Mesendoderm (in vitro differentiated cells): ENCODE results near the gene NPAS3.

Experiments
- DNase-seq: peaks from one replicate; pipeline ENCODE4 v3.0.0; 2013
- H2AK5ac ChIP-seq: 2 replicates; pipeline ENCODE4 v1.6.1; 2013; ENCODE audit warnings: low read length, inconsistent platforms
- H2BK120ac ChIP-seq: 2 replicates; pipeline ENCODE4 v1.6.1; 2013; ENCODE audit warnings: low read depth, mild to moderate bottlenecking, low read length, moderate library complexity, mixed read lengths
- H2BK15ac ChIP-seq: replicated peaks from 2 replicates; pipeline ENCODE4 v1.6.1; 2013; ENCODE audit warnings: low read depth, mild to moderate bottlenecking, moderate library complexity
- H2BK5ac ChIP-seq: 2 replicates; pipeline ENCODE4 v1.6.1; 2013; ENCODE audit warnings: low read length, inconsistent platforms
- H3K18ac ChIP-seq: 2 replicates; pipeline ENCODE4 v1.6.1; 2013; ENCODE audit warnings: mild to moderate bottlenecking, low read length, mixed read lengths
- H3K23ac ChIP-seq: one replicate; pipeline ENCODE4 v1.6.1; 2013; ENCODE audit warnings: low read length
- H3K27ac ChIP-seq: 2 replicates; pipeline ENCODE4 v1.5.1; 2013; ENCODE audit warnings: low read depth, mild to moderate bottlenecking, inconsistent platforms, low read length, moderate library complexity
- H3K27me3 ChIP-seq: 2 replicates; pipeline ENCODE4 v1.6.1; 2013; ENCODE audit warnings: low read length, control low read depth, mild to moderate bottlenecking, inconsistent platforms; ENCODE audit not compliant: insufficient read depth, poor library complexity
- H3K36me3 ChIP-seq: 2 replicates; pipeline ENCODE4 v1.6.1; 2013; ENCODE audit warnings: low read length, inconsistent platforms; ENCODE audit not compliant: control insufficient read depth, insufficient read depth
- H3K4ac ChIP-seq: one replicate; pipeline ENCODE4 v1.6.1; 2013; ENCODE audit warnings: low read depth, mild to moderate bottlenecking, low read length, moderate library complexity
- H3K4me1 ChIP-seq: 2 replicates; pipeline ENCODE4 v1.6.1; 2013; ENCODE audit warnings: low read depth, low read length, inconsistent platforms; ENCODE audit not compliant: control insufficient read depth
- H3K4me2 ChIP-seq: 2 replicates; pipeline ENCODE4 v1.6.1; 2013; ENCODE audit warnings: low read length
- H3K4me3 ChIP-seq: 2 replicates; pipeline ENCODE4 v1.5.1; 2013; ENCODE audit warnings: mild to moderate bottlenecking, low read length
- H3K56ac ChIP-seq: one replicate; pipeline ENCODE4 v1.6.1; 2013; ENCODE audit warnings: low read length
- H3K79me1 ChIP-seq: 2 replicates; pipeline ENCODE4 v1.6.1; 2013; ENCODE audit warnings: low read length, inconsistent platforms
- H3K79me2 ChIP-seq: 2 replicates; pipeline ENCODE4 v1.6.1; 2013; ENCODE audit warnings: mild to moderate bottlenecking, low read length; ENCODE audit not compliant: control insufficient read depth, insufficient read depth
- H3K9ac ChIP-seq: 2 replicates; pipeline ENCODE4 v1.6.1; 2013; ENCODE audit warnings: low read length, inconsistent platforms
- H4K5ac ChIP-seq: one replicate; pipeline ENCODE4 v1.6.1; 2013; ENCODE audit warnings: low read length
- H4K8ac ChIP-seq: one replicate; pipeline ENCODE4 v1.6.1; 2013; ENCODE audit warnings: low read depth, mild to moderate bottlenecking, control low read depth, low read length, moderate library complexity
- WGBS: extraction: QIAGEN DNeasy Blood & Tissue Kit; methylation state at CpG from one replicate; pipeline ENCODE4 v1.1.7; 2013; ENCODE audit warnings: low lambda C conversion rate, missing lambda C conversion rate; ENCODE audit not compliant: insufficient coverage; ENCODE audit errors: extremely low coverage; 5-methylcytosine and 5-hydroxymethylcytosine counted together

Gene NPAS3

GRCh38 chr14:33833706-33834465 is 895.2 kb downstream of the NPAS3 start:
- no peaks in the 10 kb centered on the region for H3K27me3 ChIP-seq
- DNase-seq: no peak
- H3K4me1 ChIP-seq: peaks cover 6% of the 10 kb centered on the region
- no peak overlapping the region for H4K8ac ChIP-seq
- no CpG with 5 or more reads among the region's 16 CpGs for WGBS
- H4K5ac ChIP-seq: no peak overlapping the region
- no peak overlapping the region for H3K4me2 ChIP-seq
- H2BK5ac ChIP-seq: no peak overlapping the region
- no peak overlapping the region for H3K56ac ChIP-seq
- no peak overlapping the region for H3K9ac ChIP-seq
- no peak overlapping the region for H3K4me3 ChIP-seq
- H2BK120ac ChIP-seq: no peak overlapping the region
- H2AK5ac ChIP-seq: no peak overlapping the region
- H3K36me3 ChIP-seq: no peaks in the 10 kb centered on the region
- no peak overlapping the region for H2BK15ac ChIP-seq
- H3K79me2 ChIP-seq: no peaks in the 10 kb centered on the region
- H3K18ac ChIP-seq: no peak overlapping the region
- H3K79me1 ChIP-seq: no peaks in the 10 kb centered on the region
- no peak overlapping the region for H3K23ac ChIP-seq
- no peak overlapping the region for H3K4ac ChIP-seq
- no peak overlapping the region for H3K27ac ChIP-seq

GRCh38 chr14:33834466-33835260 is 896.0 kb downstream of the NPAS3 start:
- Histone ChIP-seq H3K4me3 (no peak overlapping the region), H3K27me3 (no peaks in the 10 kb centered on the region), H3K27ac (no peak overlapping the region), H3K36me3 (no peaks in the 10 kb centered on the region), H2BK120ac (no peak overlapping the region), H3K79me1 (no peaks in the 10 kb centered on the region), H3K9ac (no peak overlapping the region), H2BK15ac (no peak overlapping the region), H4K8ac (no peak overlapping the region), H4K5ac (no peak overlapping the region), H3K4ac (no peak overlapping the region), H2BK5ac (no peak overlapping the region), H3K23ac (no peak overlapping the region), H3K18ac (no peak overlapping the region), H2AK5ac (no peak overlapping the region), H3K79me2 (no peaks in the 10 kb centered on the region), H3K56ac (no peak overlapping the region), H3K4me2 (no peak overlapping the region), H3K4me1 (peaks cover 6% of the 10 kb centered on the region)
- WGBS: no CpG with 5 or more reads among the region's 8 CpGs
- DNase-seq: peak; percentile 43

GRCh38 chr14:33835261-33835655 is 896.6 kb downstream of the NPAS3 start:
- H3K23ac ChIP-seq: no peak overlapping the region
- no peak overlapping the region for H3K4me2 ChIP-seq
- no peaks in the 10 kb centered on the region for H3K79me2 ChIP-seq
- no peak overlapping the region for H4K8ac ChIP-seq
- no peak overlapping the region for H3K4me3 ChIP-seq
- H2BK15ac ChIP-seq: no peak overlapping the region
- H2BK120ac ChIP-seq: no peak overlapping the region
- H3K27ac ChIP-seq: no peak overlapping the region
- H3K4me1 ChIP-seq: peaks cover 6% of the 10 kb centered on the region
- H3K27me3 ChIP-seq: no peaks in the 10 kb centered on the region
- WGBS: no CpG with 5 or more reads among the region's 6 CpGs
- DNase-seq: no peak
- no peak overlapping the region for H3K4ac ChIP-seq
- no peak overlapping the region for H3K56ac ChIP-seq
- H3K79me1 ChIP-seq: no peaks in the 10 kb centered on the region
- H3K18ac ChIP-seq: no peak overlapping the region
- H2AK5ac ChIP-seq: no peak overlapping the region
- no peak overlapping the region for H3K9ac ChIP-seq
- no peaks in the 10 kb centered on the region for H3K36me3 ChIP-seq
- no peak overlapping the region for H2BK5ac ChIP-seq
- H4K5ac ChIP-seq: no peak overlapping the region

- Histone ChIP-seq H3K9ac (no peak overlapping the region), H3K4me1 (peaks cover 6% of the 10 kb centered on the region), H4K8ac (no peak overlapping the region), H3K4ac (no peak overlapping the region), H3K27ac (no peak overlapping the region), H3K79me1 (no peaks in the 10 kb centered on the region), H3K23ac (no peak overlapping the region), H3K4me3 (no peak overlapping the region), H3K56ac (no peak overlapping the region), H2BK15ac (no peak overlapping the region), H3K27me3 (no peaks in the 10 kb centered on the region), H4K5ac (no peak overlapping the region), H3K79me2 (no peaks in the 10 kb centered on the region), H2BK120ac (no peak overlapping the region), H3K36me3 (no peaks in the 10 kb centered on the region), H3K4me2 (no peak overlapping the region), H2AK5ac (no peak overlapping the region), H3K18ac (no peak overlapping the region), H2BK5ac (no peak overlapping the region)
- no CpG with 5 or more reads among the region's 3 CpGs for WGBS
- no peak for DNase-seq
Measured at GRCh38 chr14:33835677-33836076, 897.0 kb downstream of the NPAS3 start.

- H2BK5ac ChIP-seq: no peak overlapping the region
- no peak overlapping the region for H3K23ac ChIP-seq
- no peak overlapping the region for H3K4me3 ChIP-seq
- no peak overlapping the region for H3K18ac ChIP-seq
- H2BK120ac ChIP-seq: no peak overlapping the region
- H3K36me3 ChIP-seq: no peaks in the 10 kb centered on the region
- no peak overlapping the region for H3K4ac ChIP-seq
- no peaks in the 10 kb centered on the region for H3K79me1 ChIP-seq
- H2AK5ac ChIP-seq: no peak overlapping the region
- no CpG with 5 or more reads among the region's 9 CpGs for WGBS
- no peak overlapping the region for H3K27ac ChIP-seq
- no peak overlapping the region for H4K8ac ChIP-seq
- no peak overlapping the region for H3K9ac ChIP-seq
- no peak overlapping the region for H2BK15ac ChIP-seq
- no peak overlapping the region for H3K4me2 ChIP-seq
- H3K27me3 ChIP-seq: no peaks in the 10 kb centered on the region
- H3K79me2 ChIP-seq: no peaks in the 10 kb centered on the region
- no peak overlapping the region for H3K56ac ChIP-seq
- no peak for DNase-seq
- no peak overlapping the region for H4K5ac ChIP-seq
- H3K4me1 ChIP-seq: peaks cover 6% of the 10 kb centered on the region
Measured at GRCh38 chr14:33836203-33836899, 897.7 kb downstream of the NPAS3 start.
